HEK293T (cell line): ENCODE data around the gene ZFPM1.

ENCODE experiments used
- HDGF ChIP-seq: fragments of 450-650 bp; IDR thresholded peaks from 2 replicates; pipeline ENCODE4 v1.6.1; 2017; ENCODE audit warnings: antibody characterized with exemption, borderline replicate concordance
- SUZ12 ChIP-seq: fragments of 450-650 bp; IDR thresholded peaks from 2 replicates; pipeline ENCODE4 v1.6.1; 2016; ENCODE audit warnings: mild to moderate bottlenecking

DNA sequence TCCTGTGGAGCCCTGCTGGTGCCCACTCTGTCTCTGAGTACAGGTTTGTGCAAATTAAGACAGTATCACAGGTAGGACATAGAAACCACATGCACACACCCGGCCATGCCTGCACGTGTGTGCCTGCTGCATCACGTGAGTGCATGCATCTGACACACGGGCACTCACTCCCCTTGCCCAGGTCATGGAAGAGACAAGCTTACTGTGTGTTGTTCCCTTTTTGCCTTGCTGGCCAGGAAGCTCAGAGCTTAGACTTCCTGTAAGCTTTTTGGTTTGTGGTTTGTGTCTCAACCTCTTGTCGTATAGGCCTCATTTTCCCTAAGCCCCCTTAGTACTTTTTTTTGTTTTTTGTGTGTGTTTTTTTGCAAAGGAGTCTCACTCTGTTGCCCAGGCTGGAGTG lies 45.3 kb upstream of the ZFPM1 start:
- TF ChIP-seq SUZ12 (no peak), HDGF (no peak)
